ENCODE results near the gene DNM3.

Gene DNM3

DNA sequence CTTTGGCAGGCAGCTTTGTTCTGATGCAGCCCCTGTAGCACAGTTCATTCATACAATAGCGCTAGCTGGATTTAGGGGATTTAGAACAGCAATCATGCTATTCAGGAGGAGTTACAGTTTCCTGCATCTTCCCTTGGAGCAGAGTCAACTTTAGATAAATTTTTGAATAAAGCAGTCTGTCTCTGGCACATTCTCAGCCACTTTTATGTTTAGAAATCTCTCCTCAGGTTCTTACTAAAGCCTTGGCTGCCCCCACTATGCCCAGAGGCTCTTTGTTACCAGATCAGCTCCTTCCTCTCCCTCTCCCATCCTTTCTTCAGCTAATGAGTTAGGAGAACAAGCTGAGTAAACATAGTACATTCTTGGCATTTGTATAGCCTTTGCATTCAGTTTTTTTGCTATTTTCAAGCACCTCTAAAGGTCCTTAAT lies 619.6 kb downstream of the DNM3 start:
- TF ChIP-seq, protein P1, sequence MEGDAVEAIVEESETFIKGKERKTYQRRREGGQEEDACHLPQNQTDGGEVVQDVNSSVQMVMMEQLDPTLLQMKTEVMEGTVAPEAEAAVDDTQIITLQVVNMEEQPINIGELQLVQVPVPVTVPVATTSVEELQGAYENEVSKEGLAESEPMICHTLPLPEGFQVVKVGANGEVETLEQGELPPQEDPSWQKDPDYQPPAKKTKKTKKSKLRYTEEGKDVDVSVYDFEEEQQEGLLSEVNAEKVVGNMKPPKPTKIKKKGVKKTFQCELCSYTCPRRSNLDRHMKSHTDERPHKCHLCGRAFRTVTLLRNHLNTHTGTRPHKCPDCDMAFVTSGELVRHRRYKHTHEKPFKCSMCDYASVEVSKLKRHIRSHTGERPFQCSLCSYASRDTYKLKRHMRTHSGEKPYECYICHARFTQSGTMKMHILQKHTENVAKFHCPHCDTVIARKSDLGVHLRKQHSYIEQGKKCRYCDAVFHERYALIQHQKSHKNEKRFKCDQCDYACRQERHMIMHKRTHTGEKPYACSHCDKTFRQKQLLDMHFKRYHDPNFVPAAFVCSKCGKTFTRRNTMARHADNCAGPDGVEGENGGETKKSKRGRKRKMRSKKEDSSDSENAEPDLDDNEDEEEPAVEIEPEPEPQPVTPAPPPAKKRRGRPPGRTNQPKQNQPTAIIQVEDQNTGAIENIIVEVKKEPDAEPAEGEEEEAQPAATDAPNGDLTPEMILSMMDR (IDR thresholded peaks at IDR 0.05; ENCODE audit: low read depth, low read length, missing control alignments) = no peak
- DNase-seq = no peak
- in situ Hi-C loops (cut with HindIII; ENCODE audit: low pct_ligation_motif_present, low sequenced_read_pairs) = no loop called here

More for the DNA sequence above, 619.6 kb downstream of the DNM3 start:
- no peak overlapping the region for H3K4me3 ChIP-seq (ENCODE audit: low read depth, low read length)
- H3K36me3 ChIP-seq (replicated peaks) = no peaks in the 10 kb centered on the region
- no peaks in the 10 kb centered on the region for H3K27me3 ChIP-seq (replicated peaks)
- no peak overlapping the region for H3K27ac ChIP-seq

Measured in brain microvascular endothelial cell (primary cell).